ENCODE results near the gene EXO5.
"Not testable (repeated sequence)": the region's sequence is repeated elsewhere in the genome, so short reads cannot be mapped to it uniquely, and the experiment has no call there.

Gene EXO5

DNA sequence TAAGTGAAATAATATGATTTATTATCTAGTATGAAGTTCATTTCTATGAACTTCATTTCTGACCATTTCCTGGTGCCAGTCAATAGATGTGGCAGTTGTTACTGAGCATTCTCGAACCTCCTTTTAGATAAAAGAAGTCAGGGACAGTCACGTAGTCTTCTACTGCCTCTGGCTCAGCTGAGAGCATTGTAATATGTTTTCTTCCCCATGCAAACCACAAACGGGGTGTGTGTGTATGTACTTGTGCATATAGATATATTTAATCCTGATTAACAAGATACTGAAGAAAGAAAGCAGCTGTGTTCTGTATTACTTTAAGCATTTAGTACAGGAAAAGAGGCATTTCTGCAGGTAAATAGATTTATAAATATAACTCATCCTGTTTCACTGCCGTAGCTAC lies 44.5 kb downstream of the EXO5 start:
- WGBS, 2 experiments (ENCODE audit: insufficient coverage in 2 of 2), result 80 to 93% methylated on average over 1 to 2 of the region's 4 CpGs

DNA sequence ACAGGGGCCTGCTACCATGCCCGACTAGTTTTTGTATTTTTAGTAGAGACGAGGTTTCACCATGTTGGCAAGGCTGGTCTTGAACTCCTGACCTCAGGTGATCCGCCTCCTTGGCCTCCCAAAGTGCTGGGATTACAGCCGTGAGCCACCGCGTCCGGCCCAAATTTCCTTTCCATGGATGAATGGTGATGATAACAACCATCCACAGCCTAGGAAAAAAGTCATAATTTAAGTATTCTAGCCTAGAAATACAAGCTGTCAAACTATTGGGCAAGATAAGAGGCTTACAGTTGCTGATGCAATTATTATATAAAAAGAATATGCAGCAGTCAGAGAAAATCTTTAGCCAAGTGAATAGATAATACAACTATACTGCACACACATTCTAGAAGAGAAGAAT lies 46.2 kb downstream of the EXO5 start:
- H3K4me1 ChIP-seq (ENCODE audit: control insufficient read depth, insufficient read depth, low read length, poor library complexity, severe bottlenecking); H3K4me3 ChIP-seq (ENCODE audit: extremely low read depth, insufficient read depth, low read length, poor library complexity, severe bottlenecking); H3K27ac ChIP-seq (ENCODE audit: low read depth, low read length, severe bottlenecking); H3K36me3 ChIP-seq (ENCODE audit: control insufficient read depth, insufficient read depth, low read length); H3K9me3 ChIP-seq (ENCODE audit: control insufficient read depth, low read length): not testable (repeated sequence)
- no CpG with 5 or more reads among the region's 7 CpGs for WGBS, 2 experiments (ENCODE audit: insufficient coverage in 2 of 2)

More for the DNA sequence above, 44.5 kb downstream of the EXO5 start:
- no peaks in the 10 kb centered on the region for H3K9me3 ChIP-seq (ENCODE audit: control insufficient read depth, low read length)
- H3K4me3 ChIP-seq (ENCODE audit: extremely low read depth, insufficient read depth, low read length, poor library complexity, severe bottlenecking), result no peak overlapping the region
- no peak overlapping the region for H3K27ac ChIP-seq (ENCODE audit: low read depth, low read length, severe bottlenecking)
- H3K36me3 ChIP-seq (ENCODE audit: control insufficient read depth, insufficient read depth, low read length), result no peaks in the 10 kb centered on the region
- H3K4me1 ChIP-seq (ENCODE audit: control insufficient read depth, insufficient read depth, low read length, poor library complexity, severe bottlenecking), result no peaks in the 10 kb centered on the region

DNA sequence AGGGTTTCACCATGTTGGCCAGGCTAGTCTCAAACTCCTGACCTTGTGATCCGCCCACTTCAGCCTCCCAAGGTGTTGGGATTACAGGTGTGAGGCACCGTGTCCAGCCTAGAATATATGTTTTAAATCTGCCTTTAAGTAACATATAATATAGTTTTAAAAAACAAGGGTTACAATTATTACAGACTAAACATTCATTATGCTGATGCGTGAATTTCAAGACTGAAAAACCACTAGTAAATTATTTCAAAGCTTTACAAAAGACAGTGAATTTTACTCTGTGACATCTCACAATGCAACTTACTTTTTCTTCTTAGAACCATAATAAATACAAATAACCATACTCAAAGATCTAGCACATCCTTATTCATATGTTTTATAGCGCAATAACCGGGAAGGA lies 47.6 kb downstream of the EXO5 start:
- H3K9me3 ChIP-seq (ENCODE audit: control insufficient read depth, low read length), result no peaks in the 10 kb centered on the region
- H3K4me1 ChIP-seq (ENCODE audit: control insufficient read depth, insufficient read depth, low read length, poor library complexity, severe bottlenecking), result no peaks in the 10 kb centered on the region
- H3K36me3 ChIP-seq (ENCODE audit: control insufficient read depth, insufficient read depth, low read length), result no peaks in the 10 kb centered on the region
- H3K27ac ChIP-seq (ENCODE audit: low read depth, low read length, severe bottlenecking), result no peak overlapping the region
- no peak overlapping the region for H3K4me3 ChIP-seq (ENCODE audit: extremely low read depth, insufficient read depth, low read length, poor library complexity, severe bottlenecking)
- 82 to 93% methylated on average over 1 to 3 of the region's 5 CpGs for WGBS, 2 experiments (ENCODE audit: insufficient coverage in 2 of 2)

DNA sequence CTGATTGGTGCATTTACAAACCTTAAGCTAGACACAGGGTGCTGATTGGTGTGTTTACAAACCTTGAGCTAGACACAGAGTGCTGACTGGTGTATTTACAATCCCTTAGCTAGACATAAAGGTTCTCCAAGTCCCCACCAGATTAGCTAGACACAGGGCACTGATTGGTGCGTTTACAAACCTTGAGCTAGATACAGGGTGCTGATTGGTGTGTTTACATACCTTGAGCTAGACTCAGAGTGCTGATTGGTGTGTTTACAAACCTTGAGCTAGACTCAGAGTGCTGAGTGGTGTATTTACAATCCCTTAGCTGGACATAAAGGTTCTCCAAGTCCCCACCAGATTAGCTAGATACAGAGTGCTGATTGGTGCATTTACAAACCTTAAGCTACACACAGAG lies 49.7 kb downstream of the EXO5 start:
- H3K4me3 ChIP-seq (ENCODE audit: extremely low read depth, insufficient read depth, low read length, poor library complexity, severe bottlenecking); H3K27ac ChIP-seq (ENCODE audit: low read depth, low read length, severe bottlenecking); H3K36me3 ChIP-seq (ENCODE audit: control insufficient read depth, insufficient read depth, low read length); H3K4me1 ChIP-seq (ENCODE audit: control insufficient read depth, insufficient read depth, low read length, poor library complexity, severe bottlenecking); H3K9me3 ChIP-seq (ENCODE audit: control insufficient read depth, low read length): not testable (repeated sequence)
- no CpG with 5 or more reads among the region's 1 CpG for WGBS, 2 experiments (ENCODE audit: insufficient coverage in 2 of 2)

DNA sequence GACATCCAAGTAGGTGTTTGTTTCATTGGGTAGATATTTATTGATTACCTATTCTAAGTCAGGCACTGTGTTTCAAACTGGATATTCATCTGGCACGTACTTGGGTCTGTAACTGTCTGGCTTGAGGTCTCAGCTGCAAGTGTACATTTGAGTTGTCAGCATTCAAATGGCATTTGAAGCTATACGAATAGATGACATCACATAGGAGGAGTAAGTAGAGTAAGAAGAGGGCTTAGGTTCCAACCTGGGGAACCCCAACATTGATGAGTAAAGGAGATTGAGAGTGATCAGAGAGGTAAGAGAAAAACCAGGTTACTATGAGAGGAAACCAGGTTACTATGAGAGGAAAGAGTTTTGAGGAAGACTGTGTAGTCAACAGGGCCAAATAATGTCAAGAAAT lies 53.6 kb downstream of the EXO5 start:
- WGBS, 2 experiments (ENCODE audit: insufficient coverage in 2 of 2), result 78 to 91% methylated on average over 2 of the region's 2 CpGs
- H3K36me3 ChIP-seq (ENCODE audit: control insufficient read depth, insufficient read depth, low read length), result no peaks in the 10 kb centered on the region

DNA sequence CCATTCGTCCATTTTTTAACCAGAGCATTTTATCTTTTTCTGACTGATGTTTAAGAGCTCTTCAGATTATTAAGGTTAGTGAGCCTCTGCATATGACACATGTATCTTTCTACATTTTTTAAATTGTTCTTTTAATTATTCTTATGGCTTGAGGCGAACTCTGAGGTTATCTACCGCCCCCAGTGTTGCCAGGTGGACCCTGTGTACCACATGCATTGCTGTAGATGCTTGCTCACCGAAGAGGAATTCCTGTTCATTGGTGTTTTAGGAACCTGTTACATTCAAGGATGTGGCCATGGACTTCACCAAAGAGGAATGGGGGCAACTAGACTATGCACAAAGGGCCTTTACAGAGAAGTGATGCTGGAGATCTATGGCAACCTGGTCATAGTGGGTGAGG lies 54.7 kb downstream of the EXO5 start:
- WGBS, 2 experiments (ENCODE audit: insufficient coverage in 2 of 2), result 89 to 94% methylated on average over 3 of the region's 4 CpGs
- Histone ChIP-seq H3K4me3 (ENCODE audit: extremely low read depth, insufficient read depth, low read length, poor library complexity, severe bottlenecking) (no peak overlapping the region), H3K27ac (ENCODE audit: low read depth, low read length, severe bottlenecking) (no peak overlapping the region), H3K4me1 (ENCODE audit: control insufficient read depth, insufficient read depth, low read length, poor library complexity, severe bottlenecking) (no peaks in the 10 kb centered on the region), H3K36me3 (ENCODE audit: control insufficient read depth, insufficient read depth, low read length) (no peaks in the 10 kb centered on the region), H3K9me3 (ENCODE audit: control insufficient read depth, low read length) (no peaks in the 10 kb centered on the region)

More for the DNA sequence above, 53.6 kb downstream of the EXO5 start:
- Histone ChIP-seq H3K4me3 (ENCODE audit: extremely low read depth, insufficient read depth, low read length, poor library complexity, severe bottlenecking) (no peak overlapping the region), H3K27ac (ENCODE audit: low read depth, low read length, severe bottlenecking) (no peak overlapping the region), H3K9me3 (ENCODE audit: control insufficient read depth, low read length) (no peaks in the 10 kb centered on the region), H3K4me1 (ENCODE audit: control insufficient read depth, insufficient read depth, low read length, poor library complexity, severe bottlenecking) (no peaks in the 10 kb centered on the region)

DNA sequence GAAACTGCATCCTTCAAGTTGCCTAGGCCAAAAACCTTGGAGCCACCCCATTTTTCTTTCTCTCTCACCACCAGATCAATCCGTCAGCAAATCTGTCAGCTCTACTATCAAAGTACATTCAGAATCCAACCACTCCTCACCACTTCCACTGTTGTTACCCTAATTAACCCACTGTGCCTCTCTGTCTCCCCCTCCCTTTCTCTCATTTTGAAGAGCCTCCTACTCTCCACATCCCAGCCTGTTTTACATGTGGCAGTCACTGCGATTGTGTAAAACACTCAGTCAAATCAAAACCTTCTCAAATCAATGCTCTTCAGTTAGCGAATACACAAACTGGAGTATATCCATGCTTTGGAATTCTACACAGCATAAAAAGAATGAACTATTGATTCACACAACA lies 55.9 kb downstream of the EXO5 start:
- no peak overlapping the region for H3K4me3 ChIP-seq (ENCODE audit: extremely low read depth, insufficient read depth, low read length, poor library complexity, severe bottlenecking)
- WGBS, 2 experiments (ENCODE audit: insufficient coverage in 2 of 2), result 68 to 71% methylated on average over 2 of the region's 3 CpGs
- H3K27ac ChIP-seq (ENCODE audit: low read depth, low read length, severe bottlenecking), result no peak overlapping the region
- H3K4me1 ChIP-seq (ENCODE audit: control insufficient read depth, insufficient read depth, low read length, poor library complexity, severe bottlenecking), result no peaks in the 10 kb centered on the region
- no peaks in the 10 kb centered on the region for H3K9me3 ChIP-seq (ENCODE audit: control insufficient read depth, low read length)
- no peaks in the 10 kb centered on the region for H3K36me3 ChIP-seq (ENCODE audit: control insufficient read depth, insufficient read depth, low read length)

DNA sequence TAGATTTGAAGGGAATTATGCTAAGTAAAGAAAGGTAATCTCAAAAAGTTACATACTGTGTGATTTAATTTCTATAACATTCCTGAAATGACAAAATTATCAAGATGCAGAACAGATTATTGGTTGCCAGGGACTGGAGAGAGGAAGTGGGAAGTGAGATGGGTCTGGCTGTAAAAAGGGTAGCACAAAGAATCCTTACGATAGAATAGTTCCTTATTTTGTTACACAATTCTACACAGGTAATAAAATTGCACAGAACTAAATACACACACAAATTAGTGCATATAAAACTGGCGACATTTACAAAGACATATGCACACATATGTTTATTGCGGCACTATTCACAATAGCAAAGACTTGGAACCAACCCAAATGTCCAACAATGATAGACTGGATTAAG lies 56.3 kb downstream of the EXO5 start:
- WGBS, 2 experiments (ENCODE audit: insufficient coverage in 2 of 2), result no CpG with 5 or more reads among the region's 3 CpGs
- H3K36me3 ChIP-seq (ENCODE audit: control insufficient read depth, insufficient read depth, low read length), result no peaks in the 10 kb centered on the region
- no peak overlapping the region for H3K4me3 ChIP-seq (ENCODE audit: extremely low read depth, insufficient read depth, low read length, poor library complexity, severe bottlenecking)
- no peaks in the 10 kb centered on the region for H3K4me1 ChIP-seq (ENCODE audit: control insufficient read depth, insufficient read depth, low read length, poor library complexity, severe bottlenecking)
- H3K9me3 ChIP-seq (ENCODE audit: control insufficient read depth, low read length), result no peaks in the 10 kb centered on the region
- H3K27ac ChIP-seq (ENCODE audit: low read depth, low read length, severe bottlenecking), result no peak overlapping the region

Measured in mesodermal cell (in vitro differentiated cells).